Epithelial cell of prostate (primary cell): ENCODE measurements around the gene LINGO1.

ENCODE experiments used
- DNase-seq: peaks from one replicate; pipeline ENCODE4 v3.0.0-alpha.2; 2011; ENCODE audit warnings: low read depth, low spot score
- H3K27ac ChIP-seq: fragments of 450-650 bp; 2 replicates; pipeline ENCODE4 v1.5.1; 2017; ENCODE audit warnings: mild to moderate bottlenecking

Gene LINGO1

GRCh38 chr15:77619883-77620282 lies 12.8 kb downstream of the LINGO1 start:
- H3K27ac ChIP-seq: no peak overlapping the region
- no peak for DNase-seq

GRCh38 chr15:77617476-77618230 lies 15.1 kb downstream of the LINGO1 start:
- DNase-seq: no peak
- no peak overlapping the region for H3K27ac ChIP-seq

GRCh38 chr15:77616072-77616471 lies 16.6 kb downstream of the LINGO1 start:
- no peak for DNase-seq
- H3K27ac ChIP-seq: no peak overlapping the region

- H3K27ac ChIP-seq: no peak overlapping the region
- DNase-seq: no peak
Observed at GRCh38 chr15:77615472-77615871, 17.2 kb downstream of the LINGO1 start.

- no peak for DNase-seq
- no peak overlapping the region for H3K27ac ChIP-seq
Observed at GRCh38 chr15:77614251-77614806, 18.4 kb downstream of the LINGO1 start.

DNA sequence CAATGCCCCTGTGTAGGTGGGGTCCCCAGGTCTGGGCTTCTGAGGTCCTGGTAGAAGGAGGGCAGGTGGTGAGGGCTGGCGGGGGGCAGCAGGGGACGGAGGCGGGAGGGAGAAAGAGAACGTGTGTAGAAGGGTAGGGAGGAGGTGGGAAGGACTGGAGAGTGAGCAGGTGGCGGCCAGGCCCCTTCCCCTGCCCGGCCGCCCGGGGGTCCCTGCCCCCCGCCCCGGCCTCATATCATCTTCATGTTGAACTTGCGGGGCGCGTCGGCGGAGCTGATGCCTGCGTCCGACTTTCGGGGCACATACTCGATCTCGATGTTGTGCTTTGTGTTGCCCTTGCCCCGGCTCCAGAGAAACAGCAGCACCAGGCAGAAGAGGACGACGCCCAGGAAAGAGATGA lies 18.9 kb downstream of the LINGO1 start:
- DNase-seq: no peak
- no peak overlapping the region for H3K27ac ChIP-seq

GRCh38 chr15:77612958-77613601 lies 19.6 kb downstream of the LINGO1 start:
- no peak overlapping the region for H3K27ac ChIP-seq
- DNase-seq: no peak

DNA sequence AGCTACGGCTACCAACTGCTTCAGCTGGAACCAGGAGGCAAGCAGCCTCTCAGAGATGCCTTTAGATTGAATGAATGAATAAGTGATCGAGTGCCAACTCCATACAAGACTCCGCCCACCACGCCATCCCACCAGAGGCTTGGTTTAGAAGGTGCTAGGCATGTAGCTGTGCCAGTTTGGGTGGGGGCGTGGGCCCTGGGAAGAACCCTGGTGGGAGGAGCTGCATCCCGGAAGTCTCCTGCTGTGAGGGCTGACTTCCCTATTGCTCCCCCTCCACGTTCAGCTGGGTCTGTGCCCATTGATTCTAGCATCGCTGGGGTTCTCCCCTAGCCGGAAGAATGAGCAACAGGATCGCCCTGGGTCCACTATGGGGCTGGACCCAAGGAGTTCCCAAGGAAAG lies 20.9 kb downstream of the LINGO1 start:
- H3K27ac ChIP-seq: no peak overlapping the region
- no peak for DNase-seq

- DNase-seq: no peak
- H3K27ac ChIP-seq: no peak overlapping the region
Observed at GRCh38 chr15:77610731-77611130, 22.0 kb downstream of the LINGO1 start.

GRCh38 chr15:77609558-77609957 lies 23.2 kb downstream of the LINGO1 start:
- DNase-seq: no peak
- no peak overlapping the region for H3K27ac ChIP-seq

DNA sequence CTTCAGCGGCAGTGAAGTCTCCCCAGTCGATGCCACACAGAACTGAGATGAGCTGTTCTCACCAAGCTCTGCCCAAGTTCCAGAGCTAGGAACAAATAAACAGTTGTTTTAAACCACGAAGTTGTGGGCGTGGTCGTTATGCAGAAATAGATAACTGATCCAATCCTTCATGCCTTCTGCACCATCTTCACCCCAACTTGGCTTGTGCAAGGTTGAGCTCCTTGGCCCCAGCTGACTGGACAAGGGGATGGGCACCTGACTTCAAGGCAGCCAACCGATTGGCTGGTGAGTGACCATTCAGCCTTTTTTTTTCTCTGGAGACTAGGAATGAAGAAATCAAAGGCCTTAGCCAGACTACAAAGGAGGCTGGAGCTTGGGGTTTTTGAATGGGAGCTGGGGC lies 23.9 kb downstream of the LINGO1 start:
- H3K27ac ChIP-seq: no peak overlapping the region
- no peak for DNase-seq

DNA sequence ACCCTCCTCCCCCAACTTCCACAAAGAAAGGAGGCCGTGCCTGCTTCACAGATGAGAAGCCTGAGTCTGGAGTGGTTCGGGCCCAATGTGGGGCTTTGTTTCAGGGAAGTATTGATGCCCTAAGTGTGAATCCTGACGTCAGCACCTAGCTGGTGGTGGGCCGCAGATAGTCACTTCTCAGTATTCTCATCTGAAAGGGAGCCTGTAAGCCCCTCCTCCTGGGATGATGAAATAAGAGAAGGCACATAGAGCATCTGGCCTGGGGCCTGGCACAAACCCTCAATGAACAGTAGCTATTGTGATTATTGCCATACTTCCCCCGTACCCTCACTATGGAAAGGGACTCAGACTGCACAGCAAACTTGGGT lies 24.8 kb downstream of the LINGO1 start:
- DNase-seq: no peak
- H3K27ac ChIP-seq: no peak overlapping the region

GRCh38 chr15:77607111-77607893 lies 25.4 kb downstream of the LINGO1 start:
- no peak for DNase-seq
- no peak overlapping the region for H3K27ac ChIP-seq

GRCh38 chr15:77606142-77607034 lies 26.3 kb downstream of the LINGO1 start:
- no peak overlapping the region for H3K27ac ChIP-seq
- DNase-seq: no peak

DNA sequence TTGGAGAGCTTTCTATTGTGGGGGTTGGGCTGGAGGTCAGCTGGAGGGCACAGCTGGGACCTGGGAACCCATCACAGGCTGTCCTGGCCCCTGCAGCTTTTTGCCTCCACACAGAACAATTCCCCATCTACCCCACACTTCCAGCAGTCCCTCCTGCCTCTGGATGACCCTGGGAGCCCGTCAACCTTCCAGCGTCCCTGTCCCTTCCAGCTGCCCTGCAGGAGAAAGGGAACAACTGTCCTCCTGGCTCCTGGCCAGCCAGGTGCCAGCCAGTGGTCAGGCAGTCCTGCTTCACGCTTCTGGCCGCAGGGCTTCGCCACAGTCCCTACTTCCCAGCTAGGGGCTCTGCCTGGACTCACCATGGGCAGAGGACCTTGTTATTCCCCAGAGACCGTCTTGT lies 27.2 kb downstream of the LINGO1 start:
- no peak overlapping the region for H3K27ac ChIP-seq
- DNase-seq: no peak

GRCh38 chr15:77604973-77605372 lies 27.7 kb downstream of the LINGO1 start:
- H3K27ac ChIP-seq: no peak overlapping the region

GRCh38 chr15:77603611-77604336 lies 28.9 kb downstream of the LINGO1 start:
- no peak overlapping the region for H3K27ac ChIP-seq
- DNase-seq: no peak

More at GRCh38 chr15:77604973-77605372, 27.7 kb downstream of the LINGO1 start:
- DNase-seq: no peak

GRCh38 chr15:77602800-77603199 lies 29.9 kb downstream of the LINGO1 start:
- no peak for DNase-seq
- no peak overlapping the region for H3K27ac ChIP-seq

DNA sequence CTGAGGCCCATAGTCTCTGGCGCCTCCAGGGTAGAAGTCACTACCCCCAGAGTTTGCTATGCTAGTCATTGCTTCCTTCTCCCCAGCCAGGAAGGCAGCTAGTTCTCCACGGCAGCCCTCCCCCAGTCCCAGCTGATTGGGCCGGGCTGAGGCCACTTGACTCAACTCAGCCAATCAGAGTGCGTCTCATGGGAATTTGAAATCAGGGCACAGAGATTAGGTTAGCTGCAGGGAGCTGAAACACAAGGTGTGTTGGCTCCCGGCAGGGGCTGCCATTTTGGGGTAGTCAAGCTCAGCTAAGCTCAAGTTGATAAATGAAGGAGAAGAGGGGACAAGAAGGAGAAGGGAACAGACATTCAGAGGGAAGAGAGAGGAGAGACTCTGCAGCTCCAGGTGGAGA lies 32.8 kb downstream of the LINGO1 start:
- H3K27ac ChIP-seq: no peak overlapping the region
- no peak for DNase-seq
